Breast epithelium (tissue), 4 donors: ENCODE results near the gene SEMA4B. TPM values are rescaled to one million over a fixed set of nuclear protein-coding genes. Genes with fewer than 3 reads are reported as not detected.

Experiments
- DNase-seq, 2 donors: peaks; one replicate each; pipeline ENCODE4 v3.0.0-alpha.2; 2019; ENCODE audit warnings: low spot score in 2 of 2
- H3K27ac ChIP-seq, 2 donors: fragments of 200-600 bp; sonication (generic) in 1 of 2; one replicate each; pipeline ENCODE4 v1.5.1; 2016 to 2019; ENCODE audit warnings: mild to moderate bottlenecking in 1 of 2
- H3K27me3 ChIP-seq, 2 donors: fragments of 200-600 bp; sonication (generic) in 1 of 2; one replicate each; pipeline versions ENCODE4 v1.5.1 to v1.6.0; 2017 to 2019; ENCODE audit warnings: control low read depth in 1 of 2, mild to moderate bottlenecking in 1 of 2
- H3K36me3 ChIP-seq: fragments of 200-600 bp; one replicate; pipeline ENCODE4 v1.5.1; 2019
- H3K4me1 ChIP-seq, 2 donors: fragments of 200-600 bp; sonication (generic); one replicate each; pipeline ENCODE4 v1.5.1; 2016 to 2019; ENCODE audit warnings: control low read depth in 1 of 2
- H3K4me3 ChIP-seq, 3 donors: fragments of 200-600 bp; sonication (generic); 1 replicate in 2 of 3; 2 replicates in 1 of 3; pipeline ENCODE4 v1.5.1; 2016 to 2019; ENCODE audit warnings: mild to moderate bottlenecking in 3 of 3, moderate library complexity in 2 of 3
- H3K9me3 ChIP-seq, 2 donors: fragments of 200-600 bp; sonication (generic) in 1 of 2; one replicate each; pipeline ENCODE4 v1.5.1; 2016 to 2019; ENCODE audit warnings: control low read depth in 1 of 2
- POLR2A ChIP-seq: fragments of 450-650 bp; IDR thresholded peaks from one replicate; pipeline ENCODE4 v1.6.1; 2016; ENCODE audit warnings: antibody characterized with exemption, mild to moderate bottlenecking, moderate library complexity
- POLR2AphosphoS5 ChIP-seq, 3 donors: sonication (generic); formaldehyde crosslinking; IDR thresholded peaks; one replicate each; pipeline ENCODE4 v1.6.1; 2017; ENCODE audit warnings: antibody characterized with exemption in 3 of 3
- intact Hi-C: fragments of 100-400 bp; cut with DNase I; formaldehyde crosslinking; loops from one replicate; pipeline ENCODE4 v1.15.1; 2023; ENCODE audit warnings: low total_unique reads
- total RNA-seq, 3 donors: library from RNA; depleted of rRNA; stranded (reverse); fragments of >200 nt; gene quantifications; one replicate each; pipeline ENCODE4 v1.1.0, GENCODE V29; 2016
- TF ChIP-seq, protein P1 (sequence below), 3 donors: fragments of 450-650 bp; IDR thresholded peaks; one replicate each; pipeline ENCODE4 v1.5.1; 2016 to 2017; ENCODE audit warnings: antibody characterized with exemption in 3 of 3, mild to moderate bottlenecking in 3 of 3, moderate library complexity in 3 of 3

Gene SEMA4B
- total RNA-seq, 3 donors from 2014 or later, result 6.6 to 72.8 (median 56.9) TPM

DNA sequence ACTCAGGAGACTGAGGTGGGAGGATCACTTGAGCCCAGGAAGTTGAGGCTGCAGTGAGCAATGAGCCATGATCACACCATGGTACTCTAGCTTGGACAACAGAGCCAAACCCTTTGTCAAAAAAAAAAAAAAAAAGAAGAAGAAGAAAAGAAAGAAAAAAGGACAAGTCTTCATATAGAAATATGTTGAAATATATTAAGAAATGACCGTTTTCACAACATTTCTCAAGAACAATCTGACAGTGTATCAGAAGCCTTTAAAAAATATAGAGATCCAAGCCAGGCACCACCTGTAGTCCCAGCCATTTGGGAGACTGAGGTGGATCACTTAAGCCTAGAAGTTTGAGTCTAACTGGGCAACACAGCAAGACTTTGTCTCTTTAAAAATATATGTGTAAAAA is 29.5 kb upstream of the SEMA4B start:
- no peaks in the 10 kb centered on the region for H3K9me3 ChIP-seq
- H3K36me3 ChIP-seq, result no peaks in the 10 kb centered on the region
- TF ChIP-seq POLR2AphosphoS5 (IDR thresholded peaks at IDR 0.05), result no peak
- no peak for TF ChIP-seq POLR2A
- DNase-seq, result no peak
- H3K27ac ChIP-seq, result no peak overlapping the region
- H3K4me3 ChIP-seq, result no peak overlapping the region
- intact Hi-C loops, result no loop called here
- H3K27me3 ChIP-seq, result no peaks in the 10 kb centered on the region
- peaks cover 0 to 3% of the 10 kb centered on the region in 2 donors for H3K4me1 ChIP-seq

DNA sequence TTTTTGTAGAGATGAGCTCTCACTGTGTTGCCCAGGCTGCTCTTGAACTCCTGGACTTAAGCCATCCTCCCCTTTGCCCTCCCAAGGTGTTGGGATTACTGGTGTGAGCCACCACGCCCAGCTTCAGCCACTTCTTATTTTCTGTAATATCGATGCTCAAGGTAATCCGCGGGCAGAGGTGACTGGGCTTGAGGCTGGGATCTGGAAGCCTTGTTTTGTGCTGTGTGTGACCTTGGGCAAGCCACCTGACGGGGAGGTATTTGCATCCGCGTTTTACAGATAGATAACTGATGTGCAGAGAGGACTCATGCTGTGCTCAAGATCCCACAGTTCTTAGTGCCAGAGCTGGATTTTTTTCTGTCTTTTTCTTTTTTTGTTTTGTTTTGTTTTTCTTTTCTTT is 27.8 kb upstream of the SEMA4B start:
- intact Hi-C loops, result no loop called here
- no peak overlapping the region for H3K4me3 ChIP-seq
- H3K36me3 ChIP-seq, result no peaks in the 10 kb centered on the region
- H3K9me3 ChIP-seq, result no peaks in the 10 kb centered on the region
- TF ChIP-seq POLR2AphosphoS5 (IDR thresholded peaks at IDR 0.05) (no peak), POLR2A (no peak)
- TF ChIP-seq, protein P1, sequence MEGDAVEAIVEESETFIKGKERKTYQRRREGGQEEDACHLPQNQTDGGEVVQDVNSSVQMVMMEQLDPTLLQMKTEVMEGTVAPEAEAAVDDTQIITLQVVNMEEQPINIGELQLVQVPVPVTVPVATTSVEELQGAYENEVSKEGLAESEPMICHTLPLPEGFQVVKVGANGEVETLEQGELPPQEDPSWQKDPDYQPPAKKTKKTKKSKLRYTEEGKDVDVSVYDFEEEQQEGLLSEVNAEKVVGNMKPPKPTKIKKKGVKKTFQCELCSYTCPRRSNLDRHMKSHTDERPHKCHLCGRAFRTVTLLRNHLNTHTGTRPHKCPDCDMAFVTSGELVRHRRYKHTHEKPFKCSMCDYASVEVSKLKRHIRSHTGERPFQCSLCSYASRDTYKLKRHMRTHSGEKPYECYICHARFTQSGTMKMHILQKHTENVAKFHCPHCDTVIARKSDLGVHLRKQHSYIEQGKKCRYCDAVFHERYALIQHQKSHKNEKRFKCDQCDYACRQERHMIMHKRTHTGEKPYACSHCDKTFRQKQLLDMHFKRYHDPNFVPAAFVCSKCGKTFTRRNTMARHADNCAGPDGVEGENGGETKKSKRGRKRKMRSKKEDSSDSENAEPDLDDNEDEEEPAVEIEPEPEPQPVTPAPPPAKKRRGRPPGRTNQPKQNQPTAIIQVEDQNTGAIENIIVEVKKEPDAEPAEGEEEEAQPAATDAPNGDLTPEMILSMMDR (IDR thresholded peaks at IDR 0.05), result no peak
- H3K27me3 ChIP-seq, result no peaks in the 10 kb centered on the region
- no peak for DNase-seq
- peaks cover 0 to 3% of the 10 kb centered on the region in 2 donors for H3K4me1 ChIP-seq
- H3K27ac ChIP-seq, result peak overlapping the region; percentile 20 to 52

DNA sequence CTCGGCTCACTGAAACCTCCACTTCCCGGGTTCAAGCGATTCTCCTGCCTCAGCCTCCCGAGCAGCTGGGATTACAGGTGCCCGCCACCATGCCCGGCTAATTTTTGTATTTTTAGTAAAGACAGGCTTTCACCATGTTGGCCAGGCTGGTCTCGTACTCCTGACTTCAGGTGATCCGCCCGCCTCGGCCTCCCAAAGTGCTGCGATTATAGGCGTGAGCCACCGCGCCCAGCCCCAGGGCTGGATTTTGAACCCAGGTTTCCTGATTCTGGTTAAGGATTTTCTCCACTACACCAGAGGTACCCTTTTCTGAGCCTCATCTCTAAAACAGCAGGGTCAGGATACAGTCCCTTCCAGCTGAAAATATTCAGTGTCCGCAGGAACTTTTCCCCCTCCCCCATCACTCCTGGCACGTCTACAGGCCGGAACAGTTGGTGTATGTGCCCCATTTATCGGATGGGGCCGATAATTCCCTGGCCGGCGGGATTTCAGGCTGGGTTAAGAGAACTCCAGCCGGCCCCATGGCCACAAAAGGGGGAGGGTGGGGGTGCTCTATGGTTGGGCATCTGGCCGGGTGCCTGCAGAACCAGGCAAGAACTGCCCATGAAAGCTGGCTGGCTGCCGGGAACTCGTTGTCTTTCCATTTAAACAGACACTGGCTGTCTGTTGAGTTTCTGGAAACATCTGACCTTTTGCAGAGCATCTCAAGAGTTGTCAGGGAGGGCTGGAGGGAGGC is 26.8 kb upstream of the SEMA4B start:
- Histone ChIP-seq H3K4me3 (peak overlapping the region in 1 of 3 donors; percentile 8), H3K27me3 (no peaks in the 10 kb centered on the region), H3K9me3 (no peaks in the 10 kb centered on the region), H3K4me1 (peaks cover 0 to 3% of the 10 kb centered on the region in 2 donors), H3K27ac (peak overlapping the region; percentile 88 to 94), H3K36me3 (no peaks in the 10 kb centered on the region)
- TF ChIP-seq POLR2AphosphoS5 (IDR thresholded peaks at IDR 0.05) (peak in 2 of 3 donors; percentile 19 to 26), POLR2A (no peak)
- intact Hi-C loops, result no loop called here
- DNase-seq, result peak; percentile 91 to 94

- Histone ChIP-seq H3K27ac (no peak overlapping the region), H3K4me1 (peaks cover 0 to 3% of the 10 kb centered on the region in 2 donors), H3K4me3 (no peak overlapping the region), H3K27me3 (no peaks in the 10 kb centered on the region), H3K36me3 (no peaks in the 10 kb centered on the region), H3K9me3 (no peaks in the 10 kb centered on the region)
- DNase-seq, result no peak
- intact Hi-C loops, result no loop called here
- no peak for TF ChIP-seq POLR2AphosphoS5 (IDR thresholded peaks at IDR 0.05)
- no peak for TF ChIP-seq POLR2A
- TF ChIP-seq, protein P1 (IDR thresholded peaks at IDR 0.05), result no peak
These were observed 24.1 kb upstream of the SEMA4B start for GRCh38 chr15:90177012-90177411.

GRCh38 chr15:90178468-90179435 is 22.4 kb upstream of the SEMA4B start:
- no peaks in the 10 kb centered on the region for H3K36me3 ChIP-seq
- intact Hi-C loops, result no loop called here
- DNase-seq, result no peak
- H3K4me1 ChIP-seq, result peaks cover 0 to 3% of the 10 kb centered on the region in 2 donors
- H3K9me3 ChIP-seq, result no peaks in the 10 kb centered on the region
- no peak overlapping the region for H3K4me3 ChIP-seq
- no peaks in the 10 kb centered on the region for H3K27me3 ChIP-seq
- H3K27ac ChIP-seq, result no peak overlapping the region
- TF ChIP-seq POLR2A (no peak), POLR2AphosphoS5 (IDR thresholded peaks at IDR 0.05) (no peak)
- TF ChIP-seq, protein P1 (IDR thresholded peaks at IDR 0.05), result no peak
